IMR-90 (cell line): ENCODE data around the gene VSX2. TPM values are rescaled to one million over a fixed set of nuclear protein-coding genes. Genes with fewer than 3 reads are reported as not detected.

Experiments used
- ATAC-seq: fragments of 200-7000 bp; cut with Tn5 transposase; 2 replicates; pipeline ENCODE4 v1.9.1; 2020; ENCODE audit warnings: low read depth, mild to moderate bottlenecking, moderate library complexity
- BruUV-seq: library from RNA; stranded (reverse); fragments of 400-500 nt; replicated peaks from 2 replicates; lab custom pipeline; 2021; lab: Mats Ljungman, UMichigan
- CTCF ChIA-PET: fragments of 300-600 bp; formaldehyde crosslinking; extraction: SDS; loops from one replicate; lab custom pipeline; 2021; ENCODE audit warnings: antibody characterized with exemption; lab: Yijun Ruan, JAX
- POLR2A ChIA-PET: fragments of 300-600 bp; sonication (Branson Sonifier 250); formaldehyde crosslinking; loops from one replicate; lab custom pipeline; 2022; ENCODE audit warnings: antibody characterized with exemption; ENCODE audit not compliant: unreplicated experiment; lab: Charles Lee
- DNase-seq: peaks from one replicate; pipeline ENCODE4 v3.0.0; 2013
- H2AFZ ChIP-seq: replicated peaks from 2 replicates; pipeline ENCODE3; 2013; ENCODE audit warnings: low read length, mild to moderate bottlenecking; ENCODE audit not compliant: poor library complexity
- H2AK5ac ChIP-seq: 2 replicates; pipeline ENCODE4 v1.6.1; 2013; ENCODE audit warnings: low read depth, low read length, inconsistent platforms
- H2AK9ac ChIP-seq: replicated peaks from 2 replicates; pipeline ENCODE3; 2013; ENCODE audit warnings: mild to moderate bottlenecking, low read depth, low read length, moderate library complexity; ENCODE audit not compliant: poor library complexity
- H2BK120ac ChIP-seq: 2 replicates; pipeline ENCODE4 v1.6.1; 2013; ENCODE audit warnings: low read depth, low read length, inconsistent platforms
- H2BK15ac ChIP-seq: 3 replicates; pipeline ENCODE4 v1.6.1; 2013; ENCODE audit warnings: low read depth, low read length, inconsistent platforms
- H2BK20ac ChIP-seq: 2 replicates; pipeline ENCODE4 v1.6.1; 2013; ENCODE audit warnings: low read depth, mild to moderate bottlenecking, inconsistent platforms, low read length, moderate library complexity
- H2BK5ac ChIP-seq: 2 replicates; pipeline ENCODE4 v1.6.1; 2013; ENCODE audit warnings: mild to moderate bottlenecking, low read depth, low read length, inconsistent platforms; ENCODE audit not compliant: poor library complexity, severe bottlenecking
- H3K14ac ChIP-seq: replicated peaks from 2 replicates; pipeline ENCODE4 v1.6.1; 2013; ENCODE audit warnings: low read depth, low read length, inconsistent platforms
- H3K18ac ChIP-seq: 2 replicates; pipeline ENCODE4 v1.6.1; 2013; ENCODE audit warnings: low read depth, low read length, control low read depth
- H3K23ac ChIP-seq: 2 replicates; pipeline ENCODE4 v1.6.1; 2013; ENCODE audit warnings: low read depth, low read length, inconsistent platforms
- H3K27ac ChIP-seq: 2 replicates; pipeline ENCODE4 v1.5.1; 2013; ENCODE audit warnings: mild to moderate bottlenecking, control low read depth, low read length; ENCODE audit not compliant: insufficient read depth
- H3K27me3 ChIP-seq: 2 replicates; pipeline ENCODE4 v1.6.1; 2013; ENCODE audit warnings: low read length; ENCODE audit not compliant: control insufficient read depth, insufficient read depth
- H3K36me3 ChIP-seq: 2 replicates; pipeline ENCODE4 v1.6.1; 2013; ENCODE audit warnings: low read length, mixed read lengths; ENCODE audit not compliant: control insufficient read depth, insufficient read depth
- H3K4ac ChIP-seq: 2 replicates; pipeline ENCODE4 v1.6.1; 2013; ENCODE audit warnings: low read depth, low read length, inconsistent platforms
- H3K4me1 ChIP-seq: 2 replicates; pipeline ENCODE4 v1.6.1; 2013; ENCODE audit warnings: low read length, mixed read lengths; ENCODE audit not compliant: control insufficient read depth, insufficient read depth
- H3K4me2 ChIP-seq: 2 replicates; pipeline ENCODE4 v1.6.1; 2013; ENCODE audit warnings: low read depth, mild to moderate bottlenecking, control low read depth, low read length, moderate library complexity
- H3K4me3 ChIP-seq: 2 replicates; pipeline ENCODE4 v1.5.1; 2013; ENCODE audit warnings: low read depth, mild to moderate bottlenecking, control low read depth, low read length, moderate library complexity; ENCODE audit not compliant: insufficient read depth
- H3K56ac ChIP-seq: 2 replicates; pipeline ENCODE4 v1.6.1; 2013; ENCODE audit warnings: low read length, inconsistent platforms; ENCODE audit not compliant: insufficient read depth; ENCODE audit errors: extremely low read depth
- H3K79me1 ChIP-seq, 2 experiments: 2 replicates each; pipeline ENCODE4 v1.6.1; 2013; ENCODE audit warnings: low read length in 2 of 2, inconsistent platforms in 1 of 2, low read depth in 1 of 2
- H3K9ac ChIP-seq: 2 replicates; pipeline ENCODE4 v1.6.1; 2013; ENCODE audit warnings: low read depth, low read length, control low read depth
- H3K9me1 ChIP-seq: 2 replicates; pipeline ENCODE4 v1.6.1; 2013; ENCODE audit warnings: low read length, inconsistent platforms; ENCODE audit not compliant: insufficient read depth
- H3K9me3 ChIP-seq: 2 replicates; pipeline ENCODE4 v1.6.1; 2013; ENCODE audit warnings: low read length; ENCODE audit not compliant: control insufficient read depth, insufficient read depth
- H4K20me1 ChIP-seq: 2 replicates; pipeline ENCODE4 v1.6.1; 2013; ENCODE audit warnings: low read length, inconsistent platforms; ENCODE audit not compliant: insufficient read depth
- H4K5ac ChIP-seq: 2 replicates; pipeline ENCODE4 v1.6.1; 2013; ENCODE audit warnings: mild to moderate bottlenecking, low read depth, low read length, control low read depth
- H4K8ac ChIP-seq, 2 experiments: 2 replicates each; pipeline ENCODE4 v1.6.1; 2013; ENCODE audit warnings: low read depth in 2 of 2, low read length in 2 of 2, control low read depth in 1 of 2, inconsistent platforms in 1 of 2
- H4K91ac ChIP-seq: 2 replicates; pipeline ENCODE4 v1.6.1; 2013; ENCODE audit warnings: low read depth, low read length, inconsistent platforms; ENCODE audit not compliant: insufficient read depth
- CEBPB ChIP-seq: IDR thresholded peaks from 2 replicates; pipeline ENCODE4 v1.6.1; 2012; ENCODE audit warnings: low read depth, low read length, improper control_type of control experiment
- ELK1 ChIP-seq: fragments of 150-350 bp; IDR thresholded peaks from 2 replicates; pipeline ENCODE4 v1.6.1; 2016; ENCODE audit warnings: low read depth, mild to moderate bottlenecking, low read length, moderate library complexity, borderline replicate concordance
- FOS ChIP-seq: fragments of 150-350 bp; IDR thresholded peaks from 2 replicates; pipeline ENCODE4 v1.6.1; 2016; ENCODE audit warnings: low read depth, low read length
- MAZ ChIP-seq: IDR thresholded peaks from 2 replicates; pipeline ENCODE4 v1.6.1; 2012; ENCODE audit warnings: low read depth, mild to moderate bottlenecking, low read length, improper control_type of control experiment, moderate library complexity, borderline replicate concordance
- MXI1 ChIP-seq: IDR thresholded peaks from 2 replicates; pipeline ENCODE4 v1.6.1; 2012; ENCODE audit warnings: low read depth, mild to moderate bottlenecking, low read length, moderate library complexity, borderline replicate concordance
- NFE2L2 ChIP-seq: fragments of 150-350 bp; IDR thresholded peaks from 2 replicates; pipeline ENCODE4 v1.6.1; 2016; ENCODE audit warnings: low read depth, mild to moderate bottlenecking, low read length
- RCOR1 ChIP-seq: IDR thresholded peaks from 2 replicates; pipeline ENCODE4 v1.6.1; 2012; ENCODE audit warnings: mild to moderate bottlenecking, low read length, improper control_type of control experiment; ENCODE audit not compliant: insufficient replicate concordance
- RFX5 ChIP-seq: IDR thresholded peaks from 2 replicates; pipeline ENCODE4 v1.8.0; 2012; ENCODE audit warnings: low read depth, mild to moderate bottlenecking, low read length, moderate library complexity
- SMC3 ChIP-seq: fragments of 150-350 bp; IDR thresholded peaks from 2 replicates; pipeline ENCODE4 v1.6.1; 2016; ENCODE audit warnings: low read depth, mild to moderate bottlenecking, antibody characterized with exemption, low read length, moderate library complexity
- WGBS, 2 experiments: methylation state at CpG; one replicate each; pipeline versions ENCODE4 v1.1.5 to v1.1.7; 2013; ENCODE audit warnings: missing lambda C conversion rate in 2 of 2; ENCODE audit not compliant: insufficient read length in 1 of 2; ENCODE audit errors: extremely low coverage in 2 of 2; 5-methylcytosine and 5-hydroxymethylcytosine counted together
- dilution Hi-C: fragments of 300-500 bp; cut with HindIII; formaldehyde crosslinking; loops from one replicate; pipeline ENCODE4 v1.14.3; 2018; ENCODE audit warnings: low sequenced_read_pairs; ENCODE audit not compliant: unreplicated experiment
- in situ Hi-C: fragments of 300-500 bp; cut with MboI; formaldehyde crosslinking; loops from 3 replicates; pipeline ENCODE4 v1.14.3; 2019; ENCODE audit warnings: low sequenced_read_pairs, inconsistent platforms, mixed read lengths
- intact Hi-C: fragments of 100-400 bp; cut with micrococcal nuclease; formaldehyde crosslinking; loops from 2 replicates; pipeline ENCODE4 v1.10.0; 2022
- polyA plus RNA-seq, 3 experiments: library from polyadenylated mRNA; depleted of rRNA; stranded (reverse); fragments of >200 nt; gene quantifications; 2 replicates each; pipeline ENCODE4 v1.2.3, GENCODE V29; 2012; ENCODE audit warnings: low replicate concordance in 1 of 3
- total RNA-seq: library from RNA; depleted of rRNA; stranded (reverse); fragments of >200 nt; gene quantifications from 2 replicates; pipeline ENCODE4 v1.2.3, GENCODE V29; 2012

Gene VSX2
- total and polyA plus RNA-seq, 2 of the 4 experiments (the other 2 are of a cell fraction): not detected

GRCh38 chr14:74255281-74255680 is 16.0 kb downstream of the VSX2 start:
- no peak overlapping the region for H3K9ac ChIP-seq
- WGBS, 2 experiments: no CpG with 5 or more reads among the region's 3 CpGs
- ChIA-PET CTCF (no interaction called here), POLR2A (no interaction called here)
- H3K9me1 ChIP-seq: no peaks in the 10 kb centered on the region
- no peaks in the 10 kb centered on the region for H3K36me3 ChIP-seq
- H3K27me3 ChIP-seq: peaks cover 44% of the 10 kb centered on the region
- no peaks in the 10 kb centered on the region for H3K79me1 ChIP-seq
- H3K4me3 ChIP-seq: no peak overlapping the region
- H3K4me2 ChIP-seq: no peak overlapping the region
- H4K91ac ChIP-seq: no peak overlapping the region
- no peak overlapping the region for H2AFZ ChIP-seq
- TF ChIP-seq MAZ (no peak), SMC3 (no peak), CEBPB (no peak), FOS (no peak), RCOR1 (no peak), MXI1 (no peak), RFX5 (no peak), NFE2L2 (no peak), ELK1 (no peak)
- no peaks in the 10 kb centered on the region for H3K9me3 ChIP-seq
- dilution Hi-C loops (no loop called here), intact Hi-C loops (no loop called here), in situ Hi-C loops (no loop called here)
- H3K4me1 ChIP-seq: no peaks in the 10 kb centered on the region
- H3K18ac ChIP-seq: no peak overlapping the region
- H3K27ac ChIP-seq: no peak overlapping the region
- H3K23ac ChIP-seq: no peak overlapping the region
- no peak for DNase-seq
- no peak overlapping the region for H3K4ac ChIP-seq
- no peak overlapping the region for H2AK9ac ChIP-seq
- ATAC-seq: no peak
- H3K14ac ChIP-seq: no peak overlapping the region
- H2BK120ac ChIP-seq: no peak overlapping the region
- no peak overlapping the region for H2AK5ac ChIP-seq
- no peaks in the 10 kb centered on the region; the same call in 1 of the 2 replicates for H4K20me1 ChIP-seq
- no peak overlapping the region for H4K5ac ChIP-seq
- H4K8ac ChIP-seq: no peak overlapping the region
- H2BK20ac ChIP-seq: no peak overlapping the region
- no peak overlapping the region for H3K56ac ChIP-seq
- no TSS peak for BruUV-seq
- H2BK15ac ChIP-seq: no peak overlapping the region
- no peak overlapping the region for H2BK5ac ChIP-seq
